COLO668 (cell line): ENCODE measurements around the gene MYPOP.
A peak's percentile ranks its signal among the peaks of the same experiment; 100 is the strongest.
"Not testable (repeated sequence)": the region's sequence is repeated elsewhere in the genome, so short reads cannot be mapped to it uniquely, and the experiment has no call there.

Source experiments
- DNase-seq: peaks from one replicate; lab custom pipeline; 2025; ENCODE audit not compliant: unreplicated experiment; lab: John Stamatoyannopoulos, UW

Gene MYPOP

GRCh38 chr19:45884682-45885555 lies 17.5 kb downstream of the MYPOP start:
- peak; percentile 67 for DNase-seq

- DNase-seq, result peak; percentile 46
These were observed 18.3 kb downstream of the MYPOP start for GRCh38 chr19:45883881-45884681.

- DNase-seq, result no peak
These were observed 18.9 kb downstream of the MYPOP start for GRCh38 chr19:45883586-45883880.

GRCh38 chr19:45882652-45883585 lies 19.5 kb downstream of the MYPOP start:
- peak; percentile 97 for DNase-seq

- DNase-seq, result peak; percentile 90
These were observed 20.4 kb downstream of the MYPOP start for GRCh38 chr19:45881909-45882528.

- DNase-seq, result peak; percentile 46
These were observed 21.1 kb downstream of the MYPOP start for GRCh38 chr19:45881082-45881908.

GRCh38 chr19:45879971-45880370 lies 22.4 kb downstream of the MYPOP start:
- no peak for DNase-seq

GRCh38 chr19:45879055-45879454 lies 23.4 kb downstream of the MYPOP start:
- no peak for DNase-seq

GRCh38 chr19:45878043-45878794 lies 24.2 kb downstream of the MYPOP start:
- DNase-seq, result peak; percentile 57

- DNase-seq, result no peak
These were observed 25.8 kb downstream of the MYPOP start for GRCh38 chr19:45876411-45877197.

- no peak for DNase-seq
These were observed 26.3 kb downstream of the MYPOP start for GRCh38 chr19:45876161-45876410.

- DNase-seq, result no peak
These were observed 27.8 kb downstream of the MYPOP start for GRCh38 chr19:45874620-45874966.

GRCh38 chr19:45873219-45873772 lies 29.1 kb downstream of the MYPOP start:
- no peak for DNase-seq

GRCh38 chr19:45872095-45872919 lies 30.1 kb downstream of the MYPOP start:
- no peak for DNase-seq

- no peak for DNase-seq
These were observed 31.6 kb downstream of the MYPOP start for GRCh38 chr19:45870798-45871197.

- not testable (repeated sequence) for DNase-seq
These were observed 35.2 kb downstream of the MYPOP start for GRCh38 chr19:45867241-45867640.

- DNase-seq, result no peak
These were observed 35.8 kb downstream of the MYPOP start for GRCh38 chr19:45866400-45867176.
